ENCODE measurements around the gene GFER.

The GFER gene

GRCh38 chr16:2023092-2024031 lies 39.4 kb downstream of the GFER start:
- TF ChIP-seq CTCF (conservative IDR thresholded peaks at IDR 0.05; ENCODE audit: low read depth, low read length) = peak; percentile 91
- H3K4me3 ChIP-seq (ENCODE audit: low read length) = peak overlapping the region; percentile 32
- no peak for DNase-seq (ENCODE audit: low read depth)

GRCh38 chr16:2024032-2024420 lies 40.0 kb downstream of the GFER start:
- no peak for DNase-seq (ENCODE audit: low read depth)
- no peak overlapping the region for H3K4me3 ChIP-seq (ENCODE audit: low read length)
- TF ChIP-seq CTCF (conservative IDR thresholded peaks at IDR 0.05; ENCODE audit: low read depth, low read length) = no peak

- no peak for DNase-seq (ENCODE audit: low read depth)
- no peak overlapping the region for H3K4me3 ChIP-seq (ENCODE audit: low read length)
- no peak for TF ChIP-seq CTCF (conservative IDR thresholded peaks at IDR 0.05; ENCODE audit: low read depth, low read length)
Observed at GRCh38 chr16:2025251-2025650, 41.3 kb downstream of the GFER start.

GRCh38 chr16:2025878-2026460 lies 42.0 kb downstream of the GFER start:
- DNase-seq (ENCODE audit: low read depth) = no peak
- H3K4me3 ChIP-seq (ENCODE audit: low read length) = peak overlapping the region; percentile 33
- no peak for TF ChIP-seq CTCF (conservative IDR thresholded peaks at IDR 0.05; ENCODE audit: low read depth, low read length)

GRCh38 chr16:2026461-2027023 lies 42.5 kb downstream of the GFER start, which contains the start of gene NHERF2:
NHERF2 (plus strand) TSS chr16:2026902; CDS start chr16:2027006, 104 bp downstream.
- DNase-seq (ENCODE audit: low read depth) = no peak
- H3K4me3 ChIP-seq (ENCODE audit: low read length) = peak within 1 kb of the TSS; percentile 54
- no peak for TF ChIP-seq CTCF (conservative IDR thresholded peaks at IDR 0.05; ENCODE audit: low read depth, low read length)

GRCh38 chr16:2027024-2028010 lies 43.3 kb downstream of the GFER start:
- peak; percentile 17 for TF ChIP-seq CTCF (conservative IDR thresholded peaks at IDR 0.05; ENCODE audit: low read depth, low read length)
- H3K4me3 ChIP-seq (ENCODE audit: low read length) = peak overlapping the region; percentile 54
- DNase-seq (ENCODE audit: low read depth) = no peak
